Measurements from ENCODE around the gene SNX4.
"Not testable (repeated sequence)": the region's sequence is repeated elsewhere in the genome, so short reads cannot be mapped to it uniquely, and the experiment has no call there.

GRCh38 chr3:125405515-125405914 is 114.5 kb downstream of the SNX4 start:
- not testable (repeated sequence) for TF ChIP-seq USF1 (IDR thresholded peaks at IDR 0.05; ENCODE audit: borderline replicate concordance, low read depth); CTCF (IDR thresholded peaks at IDR 0.05); POLR2AphosphoS5 (IDR thresholded peaks at IDR 0.05; ENCODE audit: low read depth, low read length)

All from SK-N-SH (cell line).